ENCODE data around the gene OTOGL. TPM values are rescaled to one million over a fixed set of nuclear protein-coding genes. Genes with fewer than 3 reads are reported as not detected.

OTOGL gene
- polyA plus RNA-seq, 1 of the 3 experiments (the other 2 are of a cell fraction): 0.61 TPM

DNA sequence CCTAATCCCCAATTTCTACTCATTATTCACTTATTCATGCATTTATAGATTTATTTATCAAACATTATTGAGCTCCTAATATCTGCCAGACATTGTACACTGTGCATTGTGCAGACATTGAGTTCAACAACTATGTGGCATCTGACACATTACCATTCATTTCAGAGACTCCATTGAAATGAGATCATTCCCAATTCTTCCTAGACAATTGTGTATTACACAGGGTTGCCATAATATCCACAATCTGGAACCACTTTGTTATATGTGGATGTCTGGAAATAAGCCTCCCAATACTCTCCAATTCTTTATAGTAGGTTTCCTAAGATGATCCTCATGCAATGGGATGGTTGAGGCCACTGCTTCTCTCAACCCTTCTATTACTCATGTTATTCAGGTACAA, 165.0 kb downstream of the OTOGL start:
- H3K27me3 ChIP-seq (ENCODE audit: insufficient read depth): no peaks in the 10 kb centered on the region; the same call in 1 of the 2 replicates
- no peak overlapping the region for H3K4me3 ChIP-seq (ENCODE audit: low read depth in 2 of 2, low read length in 1 of 2)
- no peaks in the 10 kb centered on the region for H3K36me3 ChIP-seq (replicated peaks in 1 of 2; ENCODE audit: control insufficient read depth in 1 of 2, insufficient read depth in 2 of 2, low read length in 1 of 2)
- H2AFZ ChIP-seq (ENCODE audit: low read depth): no peak overlapping the region
- POLR2A ChIA-PET: no interaction called here
- H3K4me1 ChIP-seq (ENCODE audit: control insufficient read depth in 1 of 2, insufficient read depth in 2 of 2, low read depth in 1 of 2, low read length in 1 of 2): peaks cover 0 to 2% of the 10 kb centered on the region in 2 experiments; a peak in 2 of 4 replicates
- no peak overlapping the region for H3K4me2 ChIP-seq
- no peak overlapping the region for H3K9ac ChIP-seq
- CTCF ChIA-PET: interaction anchor here (1.0 kb wide), 1 partner anchor 716 kb away, joined by 3 read pairs; no protein-coding TSS in a partner anchor
- H3K27ac ChIP-seq (ENCODE audit: low read depth in 2 of 2, low read length in 1 of 2): no peak overlapping the region
- no peak for DNase-seq
- H3K9me2 ChIP-seq: no peaks in the 10 kb centered on the region
- no peaks in the 10 kb centered on the region for H3K9me3 ChIP-seq
- TF ChIP-seq ELF1 (IDR thresholded peaks at IDR 0.05) (no peak), NFIC (IDR thresholded peaks at IDR 0.05; ENCODE audit: borderline replicate concordance) (no peak), CHD2 (IDR thresholded peaks at IDR 0.05; ENCODE audit: low read length, partially characterized antibody) (no peak)
- no peaks in the 10 kb centered on the region for H3K79me2 ChIP-seq (ENCODE audit: insufficient read depth)
- peaks cover 13% of the 10 kb centered on the region for H3F3A ChIP-seq (replicated peaks; ENCODE audit: insufficient read depth)
- H4K20me1 ChIP-seq (ENCODE audit: insufficient read depth): no peaks in the 10 kb centered on the region

DNA sequence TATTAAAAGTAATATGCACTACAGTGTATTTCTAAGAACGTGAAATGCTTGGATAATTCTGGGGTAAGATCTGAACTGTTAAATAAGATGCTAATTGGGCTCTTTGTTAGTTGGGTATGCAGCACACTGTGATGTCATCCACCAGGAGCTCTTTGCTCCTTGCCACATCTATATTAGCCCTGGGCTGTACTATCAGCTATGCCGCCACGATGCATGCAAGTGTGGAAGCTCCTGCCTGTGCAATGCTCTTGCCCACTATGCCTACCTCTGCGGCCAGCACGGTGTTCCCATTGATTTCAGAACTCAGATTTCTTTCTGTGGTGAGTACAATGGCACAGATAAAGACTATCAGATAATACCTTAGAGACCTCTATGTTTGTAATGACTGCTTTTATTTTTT, 165.6 kb downstream of the OTOGL start:
- H3K27ac ChIP-seq (ENCODE audit: low read depth in 2 of 2, low read length in 1 of 2): no peak overlapping the region
- CTCF ChIA-PET: interaction anchor here (1.0 kb wide), 1 partner anchor 717 kb away, joined by 3 read pairs; no protein-coding TSS in a partner anchor
- POLR2A ChIA-PET: no interaction called here

More for the DNA sequence above, 165.6 kb downstream of the OTOGL start:
- no peak for DNase-seq
- Histone ChIP-seq H3K4me1 (ENCODE audit: control insufficient read depth in 1 of 2, insufficient read depth in 2 of 2, low read depth in 1 of 2, low read length in 1 of 2) (peaks cover 0 to 6% of the 10 kb centered on the region in 2 experiments; a peak in 2 of 4 replicates), H2AFZ (ENCODE audit: low read depth) (no peak overlapping the region), H3K27me3 (ENCODE audit: insufficient read depth) (no peaks in the 10 kb centered on the region; the same call in 1 of the 2 replicates), H3F3A (replicated peaks; ENCODE audit: insufficient read depth) (peaks cover 18% of the 10 kb centered on the region), H3K4me3 (ENCODE audit: low read depth in 2 of 2, low read length in 1 of 2) (no peak overlapping the region), H3K4me2 (no peak overlapping the region), H3K9ac (no peak overlapping the region), H3K36me3 (replicated peaks in 1 of 2; ENCODE audit: control insufficient read depth in 1 of 2, insufficient read depth in 2 of 2, low read length in 1 of 2) (no peaks in the 10 kb centered on the region), H3K9me3 (no peaks in the 10 kb centered on the region), H4K20me1 (ENCODE audit: insufficient read depth) (no peaks in the 10 kb centered on the region), H3K9me2 (no peaks in the 10 kb centered on the region), H3K79me2 (ENCODE audit: insufficient read depth) (no peaks in the 10 kb centered on the region)
- TF ChIP-seq, protein P1, sequence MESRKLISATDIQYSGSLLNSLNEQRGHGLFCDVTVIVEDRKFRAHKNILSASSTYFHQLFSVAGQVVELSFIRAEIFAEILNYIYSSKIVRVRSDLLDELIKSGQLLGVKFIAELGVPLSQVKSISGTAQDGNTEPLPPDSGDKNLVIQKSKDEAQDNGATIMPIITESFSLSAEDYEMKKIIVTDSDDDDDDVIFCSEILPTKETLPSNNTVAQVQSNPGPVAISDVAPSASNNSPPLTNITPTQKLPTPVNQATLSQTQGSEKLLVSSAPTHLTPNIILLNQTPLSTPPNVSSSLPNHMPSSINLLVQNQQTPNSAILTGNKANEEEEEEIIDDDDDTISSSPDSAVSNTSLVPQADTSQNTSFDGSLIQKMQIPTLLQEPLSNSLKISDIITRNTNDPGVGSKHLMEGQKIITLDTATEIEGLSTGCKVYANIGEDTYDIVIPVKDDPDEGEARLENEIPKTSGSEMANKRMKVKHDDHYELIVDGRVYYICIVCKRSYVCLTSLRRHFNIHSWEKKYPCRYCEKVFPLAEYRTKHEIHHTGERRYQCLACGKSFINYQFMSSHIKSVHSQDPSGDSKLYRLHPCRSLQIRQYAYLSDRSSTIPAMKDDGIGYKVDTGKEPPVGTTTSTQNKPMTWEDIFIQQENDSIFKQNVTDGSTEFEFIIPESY (IDR thresholded peaks at IDR 0.05; ENCODE audit: borderline replicate concordance, low read depth): no peak
- TF ChIP-seq EZH2phosphoT487 (IDR thresholded peaks at IDR 0.05; ENCODE audit: borderline replicate concordance, low read depth): no peak
- TF ChIP-seq JUND (IDR thresholded peaks at IDR 0.05): no peak
- TF ChIP-seq, protein P2, sequence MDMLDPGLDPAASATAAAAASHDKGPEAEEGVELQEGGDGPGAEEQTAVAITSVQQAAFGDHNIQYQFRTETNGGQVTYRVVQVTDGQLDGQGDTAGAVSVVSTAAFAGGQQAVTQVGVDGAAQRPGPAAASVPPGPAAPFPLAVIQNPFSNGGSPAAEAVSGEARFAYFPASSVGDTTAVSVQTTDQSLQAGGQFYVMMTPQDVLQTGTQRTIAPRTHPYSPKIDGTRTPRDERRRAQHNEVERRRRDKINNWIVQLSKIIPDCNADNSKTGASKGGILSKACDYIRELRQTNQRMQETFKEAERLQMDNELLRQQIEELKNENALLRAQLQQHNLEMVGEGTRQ (IDR thresholded peaks at IDR 0.05; ENCODE audit: borderline replicate concordance, low read depth, low read length): no peak
- no peak for TF ChIP-seq TAF1 (IDR thresholded peaks at IDR 0.05; ENCODE audit: borderline replicate concordance, low read depth, low read length)
- TF ChIP-seq MXI1 (IDR thresholded peaks at IDR 0.05; ENCODE audit: low read depth, low read length): no peak
- TF ChIP-seq SIN3A (IDR thresholded peaks at IDR 0.05; ENCODE audit: borderline replicate concordance, low read depth, low read length): no peak
- 19% methylated on average over 5 of the region's 5 CpGs for WGBS (ENCODE audit: low lambda C conversion rate)
